ENCODE measurements around the gene VTI1A. TPM values are rescaled to one million over a fixed set of nuclear protein-coding genes. Genes with fewer than 3 reads are reported as not detected.

The VTI1A gene
- total and polyA plus RNA-seq, 2 of the 4 experiments (the other 2 are of a cell fraction): 9.7 to 24.9 TPM

DNA sequence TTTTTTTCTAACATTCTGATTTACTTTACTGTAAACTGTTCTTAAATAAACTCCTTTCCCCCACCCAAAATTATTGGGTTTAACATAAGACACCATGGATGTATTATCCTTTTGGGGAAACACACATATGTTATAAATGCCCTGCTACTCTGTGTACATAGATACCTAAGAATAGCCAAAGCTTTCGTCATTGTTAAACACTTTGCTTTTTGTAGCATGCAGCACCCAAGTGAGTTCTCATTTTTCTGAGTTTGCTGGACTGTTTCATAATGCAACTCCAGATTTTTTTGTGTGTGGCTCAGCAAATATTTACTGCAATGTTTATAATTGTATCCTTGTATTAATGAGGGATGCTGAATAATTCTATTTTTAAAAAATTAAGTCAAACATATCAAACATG, 86.9 kb downstream of the VTI1A start:
- no peak overlapping the region for H3K9ac ChIP-seq (ENCODE audit: low read depth, low read length)
- H3K14ac ChIP-seq (replicated peaks; ENCODE audit: low read depth, low read length): no peak overlapping the region
- H3K4me3 ChIP-seq (ENCODE audit: insufficient read depth, low read depth, low read length): no peak overlapping the region
- no peaks in the 10 kb centered on the region for H3K79me1 ChIP-seq (ENCODE audit: low read depth in 1 of 2, low read length in 2 of 2)
- intact Hi-C loops (cut with micrococcal nuclease) (loop anchor here (2.0 kb wide), 1 partner anchor 75 kb away; no protein-coding TSS in a partner anchor), dilution Hi-C loops (cut with HindIII; ENCODE audit: low sequenced_read_pairs, unreplicated experiment) (no loop called here), in situ Hi-C loops (cut with MboI; ENCODE audit: low sequenced_read_pairs) (no loop called here)
- H2BK5ac ChIP-seq (ENCODE audit: low read depth, low read length, poor library complexity, severe bottlenecking): no peak overlapping the region
- H3K27ac ChIP-seq (ENCODE audit: insufficient read depth, low read length): no peak overlapping the region
- H4K91ac ChIP-seq (ENCODE audit: insufficient read depth, low read depth, low read length): no peak overlapping the region
- BruUV-seq (replicated peaks): no TSS peak
- no peak overlapping the region for H2BK20ac ChIP-seq (ENCODE audit: low read depth, low read length)
- CTCF ChIA-PET: no interaction called here
- peaks cover 4% of the 10 kb centered on the region; the same call in 1 of the 2 replicates for H3K4me1 ChIP-seq (ENCODE audit: control insufficient read depth, insufficient read depth, low read length)
- H3K4me2 ChIP-seq (ENCODE audit: low read depth, low read length): no peak overlapping the region
- no peaks in the 10 kb centered on the region for H3K27me3 ChIP-seq (ENCODE audit: control insufficient read depth, insufficient read depth, low read length)
- no peaks in the 10 kb centered on the region for H4K20me1 ChIP-seq (ENCODE audit: insufficient read depth, low read length)
- POLR2A ChIA-PET (ENCODE audit: unreplicated experiment): no interaction called here
- H3K18ac ChIP-seq (ENCODE audit: low read depth, low read length): no peak overlapping the region
- H2AFZ ChIP-seq (replicated peaks; ENCODE audit: low read length, poor library complexity): no peak overlapping the region
- no peak overlapping the region for H2BK15ac ChIP-seq (ENCODE audit: low read depth, low read length)
- H3K9me3 ChIP-seq (ENCODE audit: control insufficient read depth, insufficient read depth, low read length): no peaks in the 10 kb centered on the region
- TF ChIP-seq SMC3 (IDR thresholded peaks at IDR 0.05; ENCODE audit: low read depth, low read length): no peak
- TF ChIP-seq CEBPB (IDR thresholded peaks at IDR 0.05; ENCODE audit: low read depth, low read length): no peak
- TF ChIP-seq NFE2L2 (IDR thresholded peaks at IDR 0.05; ENCODE audit: low read depth, low read length): no peak
- no peak for TF ChIP-seq BHLHE40 (IDR thresholded peaks at IDR 0.05; ENCODE audit: low read depth, low read length)
- no peak for TF ChIP-seq FOS (IDR thresholded peaks at IDR 0.05; ENCODE audit: low read depth, low read length)
- TF ChIP-seq CHD1 (IDR thresholded peaks at IDR 0.05; ENCODE audit: low read depth, low read length): no peak
- TF ChIP-seq, protein P1, sequence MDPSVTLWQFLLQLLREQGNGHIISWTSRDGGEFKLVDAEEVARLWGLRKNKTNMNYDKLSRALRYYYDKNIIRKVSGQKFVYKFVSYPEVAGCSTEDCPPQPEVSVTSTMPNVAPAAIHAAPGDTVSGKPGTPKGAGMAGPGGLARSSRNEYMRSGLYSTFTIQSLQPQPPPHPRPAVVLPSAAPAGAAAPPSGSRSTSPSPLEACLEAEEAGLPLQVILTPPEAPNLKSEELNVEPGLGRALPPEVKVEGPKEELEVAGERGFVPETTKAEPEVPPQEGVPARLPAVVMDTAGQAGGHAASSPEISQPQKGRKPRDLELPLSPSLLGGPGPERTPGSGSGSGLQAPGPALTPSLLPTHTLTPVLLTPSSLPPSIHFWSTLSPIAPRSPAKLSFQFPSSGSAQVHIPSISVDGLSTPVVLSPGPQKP (IDR thresholded peaks at IDR 0.05; ENCODE audit: borderline replicate concordance, low read depth, low read length): no peak
- TF ChIP-seq RAD21 (IDR thresholded peaks at IDR 0.05; ENCODE audit: low read length): no peak
- no peak for TF ChIP-seq RCOR1 (IDR thresholded peaks at IDR 0.05; ENCODE audit: insufficient replicate concordance, low read length)
- no peak for TF ChIP-seq MAFK (IDR thresholded peaks at IDR 0.05; ENCODE audit: low read depth, low read length)
- TF ChIP-seq, protein P2, sequence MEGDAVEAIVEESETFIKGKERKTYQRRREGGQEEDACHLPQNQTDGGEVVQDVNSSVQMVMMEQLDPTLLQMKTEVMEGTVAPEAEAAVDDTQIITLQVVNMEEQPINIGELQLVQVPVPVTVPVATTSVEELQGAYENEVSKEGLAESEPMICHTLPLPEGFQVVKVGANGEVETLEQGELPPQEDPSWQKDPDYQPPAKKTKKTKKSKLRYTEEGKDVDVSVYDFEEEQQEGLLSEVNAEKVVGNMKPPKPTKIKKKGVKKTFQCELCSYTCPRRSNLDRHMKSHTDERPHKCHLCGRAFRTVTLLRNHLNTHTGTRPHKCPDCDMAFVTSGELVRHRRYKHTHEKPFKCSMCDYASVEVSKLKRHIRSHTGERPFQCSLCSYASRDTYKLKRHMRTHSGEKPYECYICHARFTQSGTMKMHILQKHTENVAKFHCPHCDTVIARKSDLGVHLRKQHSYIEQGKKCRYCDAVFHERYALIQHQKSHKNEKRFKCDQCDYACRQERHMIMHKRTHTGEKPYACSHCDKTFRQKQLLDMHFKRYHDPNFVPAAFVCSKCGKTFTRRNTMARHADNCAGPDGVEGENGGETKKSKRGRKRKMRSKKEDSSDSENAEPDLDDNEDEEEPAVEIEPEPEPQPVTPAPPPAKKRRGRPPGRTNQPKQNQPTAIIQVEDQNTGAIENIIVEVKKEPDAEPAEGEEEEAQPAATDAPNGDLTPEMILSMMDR (conservative IDR thresholded peaks at IDR 0.05; ENCODE audit: low read depth, low read length): no peak
- no peak for TF ChIP-seq MAZ (IDR thresholded peaks at IDR 0.05; ENCODE audit: borderline replicate concordance, low read depth, low read length)
- TF ChIP-seq, protein P3, sequence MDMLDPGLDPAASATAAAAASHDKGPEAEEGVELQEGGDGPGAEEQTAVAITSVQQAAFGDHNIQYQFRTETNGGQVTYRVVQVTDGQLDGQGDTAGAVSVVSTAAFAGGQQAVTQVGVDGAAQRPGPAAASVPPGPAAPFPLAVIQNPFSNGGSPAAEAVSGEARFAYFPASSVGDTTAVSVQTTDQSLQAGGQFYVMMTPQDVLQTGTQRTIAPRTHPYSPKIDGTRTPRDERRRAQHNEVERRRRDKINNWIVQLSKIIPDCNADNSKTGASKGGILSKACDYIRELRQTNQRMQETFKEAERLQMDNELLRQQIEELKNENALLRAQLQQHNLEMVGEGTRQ (IDR thresholded peaks at IDR 0.05; ENCODE audit: low read depth, low read length): no peak
- TF ChIP-seq POLR2A (IDR thresholded peaks at IDR 0.05; ENCODE audit: low read depth, low read length): no peak
- TF ChIP-seq RFX5 (IDR thresholded peaks at IDR 0.05; ENCODE audit: low read depth, low read length): no peak
- no peak for TF ChIP-seq MXI1 (IDR thresholded peaks at IDR 0.05; ENCODE audit: borderline replicate concordance, low read depth, low read length)
- no peak overlapping the region for H3K4ac ChIP-seq (ENCODE audit: low read depth, low read length)
- 0 out of 2 replicates have a peak, but pooled peaks cover 1% of the 10 kb centered on the region for H3K36me3 ChIP-seq (ENCODE audit: control insufficient read depth, insufficient read depth, low read length)
- DNase-seq (peak; percentile 20), ATAC-seq (ENCODE audit: low read depth) (no peak)
- H4K5ac ChIP-seq (ENCODE audit: low read depth, low read length): no peak overlapping the region
- H2AK9ac ChIP-seq (replicated peaks; ENCODE audit: low read depth, low read length, poor library complexity): no peak overlapping the region
- WGBS, 2 experiments (ENCODE audit: extremely low coverage in 2 of 2, insufficient read length in 1 of 2): no CpG with 5 or more reads among the region's 1 CpG
- no peak overlapping the region for H3K23ac ChIP-seq (ENCODE audit: low read depth, low read length)
- no peak overlapping the region for H4K8ac ChIP-seq (ENCODE audit: low read depth in 2 of 2, low read length in 2 of 2)
- H3K56ac ChIP-seq (ENCODE audit: extremely low read depth, insufficient read depth, low read length): no peak overlapping the region
- H2AK5ac ChIP-seq (ENCODE audit: low read depth, low read length): no peak overlapping the region
- no peaks in the 10 kb centered on the region for H3K9me1 ChIP-seq (ENCODE audit: insufficient read depth, low read length)
- no peak overlapping the region for H2BK120ac ChIP-seq (ENCODE audit: low read depth, low read length)

Data from IMR-90 (cell line).